ENCODE measurements around the gene ENO1.

GRCh38 chr1:8903908-8904650 is 25.6 kb upstream of the ENO1 start:
- no peak for TF ChIP-seq POLR2AphosphoS5 (IDR thresholded peaks at IDR 0.05; ENCODE audit: low read depth)
- no peak for TF ChIP-seq CTCF (conservative IDR thresholded peaks at IDR 0.05; ENCODE audit: low read depth in 2 of 2)
- no peak for TF ChIP-seq EZH2phosphoT487 (IDR thresholded peaks at IDR 0.05; ENCODE audit: unreplicated experiment)
